ENCODE measurements around the gene DDX19B.
"Not testable (repeated sequence)": the region's sequence is repeated elsewhere in the genome, so short reads cannot be mapped to it uniquely, and the experiment has no call there.

DDX19B gene

GRCh38 chr16:70289229-70290094 is 9.5 kb upstream of the DDX19B start, which contains the start of gene AARS1:
AARS1 (minus strand) TSS chr16:70289506; CDS start chr16:70282763, 6,743 bp downstream.
- Histone ChIP-seq H3K4me1 (ENCODE audit: control insufficient read depth, insufficient read depth, low read length, poor library complexity, severe bottlenecking) (no peaks in the 10 kb centered on the region), H3K9me3 (ENCODE audit: control insufficient read depth, low read length) (no peaks in the 10 kb centered on the region), H3K27ac (ENCODE audit: low read depth, low read length, severe bottlenecking) (peak within 1 kb of the TSS; percentile 99), H3K4me3 (ENCODE audit: extremely low read depth, insufficient read depth, low read length, poor library complexity, severe bottlenecking) (peak within 1 kb of the TSS; percentile 81), H3K36me3 (ENCODE audit: control insufficient read depth, insufficient read depth, low read length) (peaks cover 21% of the 10 kb centered on the region)
- WGBS, 2 experiments (ENCODE audit: insufficient coverage in 2 of 2), result 2 to 4% methylated on average over 23 to 40 of the region's 53 CpGs

- H3K4me1 ChIP-seq (ENCODE audit: control insufficient read depth, insufficient read depth, low read length, poor library complexity, severe bottlenecking), result no peaks in the 10 kb centered on the region
- no peak overlapping the region for H3K4me3 ChIP-seq (ENCODE audit: extremely low read depth, insufficient read depth, low read length, poor library complexity, severe bottlenecking)
- peaks cover 7% of the 10 kb centered on the region for H3K36me3 ChIP-seq (ENCODE audit: control insufficient read depth, insufficient read depth, low read length)
- H3K27ac ChIP-seq (ENCODE audit: low read depth, low read length, severe bottlenecking), result no peak overlapping the region
- H3K9me3 ChIP-seq (ENCODE audit: control insufficient read depth, low read length), result no peaks in the 10 kb centered on the region
Measured at GRCh38 chr16:70290949-70291519, 8.0 kb upstream of the DDX19B start.

GRCh38 chr16:70292148-70292547 is 6.8 kb upstream of the DDX19B start:
- H3K27ac ChIP-seq (ENCODE audit: low read depth, low read length, severe bottlenecking); H3K9me3 ChIP-seq (ENCODE audit: control insufficient read depth, low read length); H3K36me3 ChIP-seq (ENCODE audit: control insufficient read depth, insufficient read depth, low read length); H3K4me1 ChIP-seq (ENCODE audit: control insufficient read depth, insufficient read depth, low read length, poor library complexity, severe bottlenecking); H3K4me3 ChIP-seq (ENCODE audit: extremely low read depth, insufficient read depth, low read length, poor library complexity, severe bottlenecking): not testable (repeated sequence)
- WGBS, 2 experiments (ENCODE audit: insufficient coverage in 2 of 2), result 80 to 100% methylated on average over 2 to 5 of the region's 11 CpGs

- Histone ChIP-seq H3K9me3 (ENCODE audit: control insufficient read depth, low read length) (no peaks in the 10 kb centered on the region), H3K4me1 (ENCODE audit: control insufficient read depth, insufficient read depth, low read length, poor library complexity, severe bottlenecking) (no peaks in the 10 kb centered on the region), H3K27ac (ENCODE audit: low read depth, low read length, severe bottlenecking) (no peak overlapping the region), H3K4me3 (ENCODE audit: extremely low read depth, insufficient read depth, low read length, poor library complexity, severe bottlenecking) (no peak overlapping the region), H3K36me3 (ENCODE audit: control insufficient read depth, insufficient read depth, low read length) (no peaks in the 10 kb centered on the region)
- WGBS, 2 experiments (ENCODE audit: insufficient coverage in 2 of 2), result 90 to 94% methylated on average over 27 to 28 of the region's 28 CpGs
Measured at GRCh38 chr16:70294385-70295025, 4.5 kb upstream of the DDX19B start.

- Histone ChIP-seq H3K4me3 (ENCODE audit: extremely low read depth, insufficient read depth, low read length, poor library complexity, severe bottlenecking) (no peak overlapping the region), H3K4me1 (ENCODE audit: control insufficient read depth, insufficient read depth, low read length, poor library complexity, severe bottlenecking) (no peaks in the 10 kb centered on the region), H3K27ac (ENCODE audit: low read depth, low read length, severe bottlenecking) (no peak overlapping the region), H3K9me3 (ENCODE audit: control insufficient read depth, low read length) (no peaks in the 10 kb centered on the region), H3K36me3 (ENCODE audit: control insufficient read depth, insufficient read depth, low read length) (peaks cover 5% of the 10 kb centered on the region)
Measured at GRCh38 chr16:70295634-70296033, 3.4 kb upstream of the DDX19B start.

- Histone ChIP-seq H3K27ac (ENCODE audit: low read depth, low read length, severe bottlenecking) (no peak overlapping the region), H3K4me1 (ENCODE audit: control insufficient read depth, insufficient read depth, low read length, poor library complexity, severe bottlenecking) (peaks cover 5% of the 10 kb centered on the region), H3K9me3 (ENCODE audit: control insufficient read depth, low read length) (peaks cover 6% of the 10 kb centered on the region), H3K4me3 (ENCODE audit: extremely low read depth, insufficient read depth, low read length, poor library complexity, severe bottlenecking) (no peak overlapping the region), H3K36me3 (ENCODE audit: control insufficient read depth, insufficient read depth, low read length) (peaks cover 23% of the 10 kb centered on the region)
- WGBS, 2 experiments (ENCODE audit: insufficient coverage in 2 of 2), result no CpG with 5 or more reads among the region's 1 CpG
Measured at GRCh38 chr16:70301121-70301520, 2.1 kb downstream of the DDX19B start.

- WGBS, 2 experiments (ENCODE audit: insufficient coverage in 2 of 2), result no CpG with 5 or more reads among the region's 1 CpG
- Histone ChIP-seq H3K9me3 (ENCODE audit: control insufficient read depth, low read length) (peaks cover 6% of the 10 kb centered on the region), H3K4me1 (ENCODE audit: control insufficient read depth, insufficient read depth, low read length, poor library complexity, severe bottlenecking) (peaks cover 5% of the 10 kb centered on the region), H3K4me3 (ENCODE audit: extremely low read depth, insufficient read depth, low read length, poor library complexity, severe bottlenecking) (no peak overlapping the region), H3K27ac (ENCODE audit: low read depth, low read length, severe bottlenecking) (no peak overlapping the region), H3K36me3 (ENCODE audit: control insufficient read depth, insufficient read depth, low read length) (peaks cover 24% of the 10 kb centered on the region)
Measured at GRCh38 chr16:70302745-70303144, 3.8 kb downstream of the DDX19B start.

- H3K27ac ChIP-seq (ENCODE audit: low read depth, low read length, severe bottlenecking), result no peak overlapping the region
- H3K9me3 ChIP-seq (ENCODE audit: control insufficient read depth, low read length), result peaks cover 6% of the 10 kb centered on the region
- H3K36me3 ChIP-seq (ENCODE audit: control insufficient read depth, insufficient read depth, low read length), result peaks cover 33% of the 10 kb centered on the region
- peaks cover 5% of the 10 kb centered on the region for H3K4me1 ChIP-seq (ENCODE audit: control insufficient read depth, insufficient read depth, low read length, poor library complexity, severe bottlenecking)
- 67% methylated on average over 1 of the region's 3 CpGs; no CpG with 5 or more reads in 1 of the 2 experiments for WGBS, 2 experiments (ENCODE audit: insufficient coverage in 2 of 2)
- H3K4me3 ChIP-seq (ENCODE audit: extremely low read depth, insufficient read depth, low read length, poor library complexity, severe bottlenecking), result no peak overlapping the region
Measured at GRCh38 chr16:70304892-70305448, 6.0 kb downstream of the DDX19B start.

- no peak overlapping the region for H3K4me3 ChIP-seq (ENCODE audit: extremely low read depth, insufficient read depth, low read length, poor library complexity, severe bottlenecking)
- WGBS, 2 experiments (ENCODE audit: insufficient coverage in 2 of 2), result 80% methylated on average over 1 of the region's 2 CpGs; no CpG with 5 or more reads in 1 of the 2 experiments
Measured at GRCh38 chr16:70306880-70307279, 7.9 kb downstream of the DDX19B start.

GRCh38 chr16:70307726-70308125 is 8.7 kb downstream of the DDX19B start:
- Histone ChIP-seq H3K4me1 (ENCODE audit: control insufficient read depth, insufficient read depth, low read length, poor library complexity, severe bottlenecking) (peaks cover 11% of the 10 kb centered on the region), H3K36me3 (ENCODE audit: control insufficient read depth, insufficient read depth, low read length) (peaks cover 20% of the 10 kb centered on the region)
- H3K27ac ChIP-seq (ENCODE audit: low read depth, low read length, severe bottlenecking); H3K4me3 ChIP-seq (ENCODE audit: extremely low read depth, insufficient read depth, low read length, poor library complexity, severe bottlenecking); H3K9me3 ChIP-seq (ENCODE audit: control insufficient read depth, low read length): not testable (repeated sequence)
- 100% methylated on average over 2 of the region's 2 CpGs; no CpG with 5 or more reads in 1 of the 2 experiments for WGBS, 2 experiments (ENCODE audit: insufficient coverage in 2 of 2)

More at GRCh38 chr16:70306880-70307279, 7.9 kb downstream of the DDX19B start:
- H3K27ac ChIP-seq (ENCODE audit: low read depth, low read length, severe bottlenecking), result no peak overlapping the region
- peaks cover 23% of the 10 kb centered on the region for H3K36me3 ChIP-seq (ENCODE audit: control insufficient read depth, insufficient read depth, low read length)
- no peaks in the 10 kb centered on the region for H3K9me3 ChIP-seq (ENCODE audit: control insufficient read depth, low read length)
- peaks cover 11% of the 10 kb centered on the region for H3K4me1 ChIP-seq (ENCODE audit: control insufficient read depth, insufficient read depth, low read length, poor library complexity, severe bottlenecking)

Data from mesodermal cell (in vitro differentiated cells).